CD4-positive, alpha-beta T cell treated with Interleukin-4 for 4 hours (primary cell): ENCODE measurements around the gene CYGB.

Source experiments
- DNase-seq: peaks from one replicate; pipeline ENCODE4 v3.0.0-alpha.2; 2020

CYGB gene

DNA sequence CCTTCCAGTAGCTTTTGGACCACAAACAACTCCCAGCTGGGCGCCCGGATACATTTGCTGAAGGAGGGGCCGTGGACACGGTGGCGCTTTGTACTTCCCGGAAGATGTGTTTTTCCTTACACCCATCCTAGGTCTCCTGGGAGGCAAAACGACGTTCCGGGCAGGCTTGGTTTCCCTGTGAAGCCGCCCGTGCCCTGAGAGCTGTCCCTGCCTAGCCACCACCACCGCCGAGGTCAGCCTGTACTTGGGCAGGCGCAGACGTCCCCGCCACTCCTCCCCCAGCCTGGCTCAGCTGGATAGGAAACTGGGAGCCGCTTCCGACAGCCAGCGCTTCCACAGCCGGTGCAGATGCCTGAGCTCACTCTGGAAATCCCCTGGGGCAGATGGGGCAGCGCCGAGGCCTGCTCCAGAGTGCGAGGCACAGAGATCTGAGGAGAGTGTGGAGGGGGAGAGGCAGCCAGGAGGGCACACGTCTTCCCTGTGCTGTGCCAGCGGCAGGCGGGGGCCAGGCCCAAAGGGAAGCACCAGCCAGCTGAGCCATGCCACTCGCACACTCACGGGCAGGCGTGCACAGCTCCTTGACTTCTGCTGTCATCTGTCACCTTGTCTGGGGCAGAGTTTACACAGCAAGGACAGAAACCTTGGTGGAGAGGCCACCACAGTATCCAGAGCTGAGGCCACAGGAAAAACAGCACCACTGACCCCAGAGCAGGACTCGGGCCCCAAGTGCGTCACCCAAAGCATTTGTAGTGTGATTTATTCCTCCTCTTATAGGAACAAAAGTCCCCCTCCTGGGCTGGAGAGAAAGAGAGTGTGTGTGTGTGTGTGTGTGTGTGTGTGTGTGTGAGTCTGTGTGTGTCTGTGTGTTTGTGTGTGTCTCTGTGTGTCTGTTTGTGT, 39.3 kb downstream of the CYGB start:
- no peak for DNase-seq

DNA sequence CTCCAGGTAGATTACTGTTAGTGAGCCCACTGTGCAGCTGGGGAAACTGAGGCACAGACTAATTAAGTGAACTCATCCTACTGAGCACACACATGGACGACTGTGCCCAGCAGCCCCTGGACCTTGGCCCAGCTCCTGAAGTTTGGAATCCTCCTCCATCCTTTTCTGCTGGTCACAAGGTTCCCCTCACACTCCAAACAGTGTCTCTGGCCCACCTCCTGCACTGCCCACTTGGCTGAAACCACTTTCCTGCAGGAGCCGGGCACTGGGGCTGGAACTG, 39.9 kb downstream of the CYGB start:
- no peak for DNase-seq

DNA sequence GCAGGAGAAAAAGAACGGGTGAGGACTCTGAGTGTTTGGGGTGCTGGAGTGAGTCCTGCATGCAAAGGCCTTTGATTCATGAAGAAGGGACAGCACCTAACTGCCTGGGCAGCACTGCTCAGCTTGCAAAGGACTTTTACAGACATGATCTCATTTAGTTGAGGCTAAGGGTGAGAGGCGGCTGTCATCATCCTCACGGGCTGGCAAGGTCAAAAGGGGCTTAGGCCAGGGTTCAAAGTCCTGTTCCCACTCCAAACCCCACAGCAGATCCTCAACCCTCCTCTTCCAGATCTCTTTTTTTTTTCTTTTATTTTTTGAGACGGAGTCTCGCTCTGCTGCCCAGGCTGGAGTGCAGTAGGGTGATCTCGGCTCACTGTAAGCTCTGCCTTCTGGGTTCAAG, 41.0 kb downstream of the CYGB start:
- DNase-seq, result no peak

DNA sequence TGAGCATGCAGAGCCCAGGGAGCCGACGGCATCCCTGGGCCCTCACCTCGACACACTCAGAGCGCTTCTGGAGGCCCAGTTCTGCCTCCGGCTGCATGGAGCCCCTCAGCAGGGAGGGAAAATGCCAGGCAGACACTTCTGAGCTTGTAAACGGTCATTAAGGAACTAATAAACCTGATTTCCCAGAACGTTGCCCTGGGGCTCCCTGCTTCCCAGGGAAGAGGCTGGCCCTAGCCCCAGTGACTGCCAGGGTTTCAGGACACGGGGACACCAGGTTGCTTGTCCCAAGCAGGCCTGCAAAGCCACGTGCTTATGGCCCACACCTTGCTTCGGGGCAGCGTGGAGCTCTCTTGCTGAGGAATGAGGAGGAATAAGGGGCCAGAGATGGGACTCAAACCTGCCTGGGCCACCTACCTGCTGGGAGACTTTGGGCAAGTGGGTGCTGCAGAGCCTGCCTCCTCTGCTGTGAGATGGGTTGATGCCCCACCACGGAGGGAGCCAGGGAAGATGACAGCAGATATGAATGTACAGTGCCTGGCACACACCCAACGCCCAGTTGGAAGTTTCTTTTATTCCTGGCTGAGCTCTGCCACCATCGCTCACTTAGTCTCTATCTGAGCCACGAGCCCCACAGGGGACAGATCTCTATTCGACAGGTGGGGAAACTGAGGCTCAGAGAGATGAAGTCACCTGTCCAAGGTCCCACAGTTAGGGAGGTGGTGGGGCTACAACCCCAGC, 41.7 kb downstream of the CYGB start:
- no peak for DNase-seq

DNA sequence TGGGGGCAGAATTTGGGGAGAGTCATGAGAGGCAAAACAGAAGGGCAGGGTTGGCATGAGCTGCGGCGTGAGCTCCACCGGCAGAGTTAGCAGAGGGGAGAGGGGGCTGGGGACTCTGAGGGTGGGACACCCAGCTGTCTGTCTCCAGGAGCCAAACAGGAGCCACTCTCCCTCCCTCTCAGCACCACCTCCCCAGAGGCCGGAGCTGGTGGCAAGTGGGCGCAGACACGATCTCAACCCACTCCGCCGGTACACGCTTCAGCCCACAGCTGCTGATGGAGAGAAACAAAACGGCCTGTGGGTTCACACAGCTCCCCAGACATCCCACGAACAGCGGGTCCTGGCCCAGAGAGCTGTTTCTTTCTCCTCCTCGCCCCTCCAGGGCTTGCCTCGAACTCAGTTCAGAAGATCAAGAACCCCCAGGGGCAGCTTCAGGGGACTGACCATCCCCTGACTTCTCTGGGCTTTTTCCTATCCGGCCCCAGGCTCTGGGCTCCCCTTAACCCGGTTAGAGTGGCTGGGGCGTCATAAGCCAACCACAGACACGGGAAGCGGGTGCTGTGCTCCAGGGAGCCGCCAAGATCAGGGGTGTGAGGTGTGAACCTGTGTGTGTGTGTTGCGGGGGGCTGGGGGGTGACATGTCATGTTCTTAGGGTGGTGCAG, 43.9 kb downstream of the CYGB start:
- peak; percentile 30 for DNase-seq

DNA sequence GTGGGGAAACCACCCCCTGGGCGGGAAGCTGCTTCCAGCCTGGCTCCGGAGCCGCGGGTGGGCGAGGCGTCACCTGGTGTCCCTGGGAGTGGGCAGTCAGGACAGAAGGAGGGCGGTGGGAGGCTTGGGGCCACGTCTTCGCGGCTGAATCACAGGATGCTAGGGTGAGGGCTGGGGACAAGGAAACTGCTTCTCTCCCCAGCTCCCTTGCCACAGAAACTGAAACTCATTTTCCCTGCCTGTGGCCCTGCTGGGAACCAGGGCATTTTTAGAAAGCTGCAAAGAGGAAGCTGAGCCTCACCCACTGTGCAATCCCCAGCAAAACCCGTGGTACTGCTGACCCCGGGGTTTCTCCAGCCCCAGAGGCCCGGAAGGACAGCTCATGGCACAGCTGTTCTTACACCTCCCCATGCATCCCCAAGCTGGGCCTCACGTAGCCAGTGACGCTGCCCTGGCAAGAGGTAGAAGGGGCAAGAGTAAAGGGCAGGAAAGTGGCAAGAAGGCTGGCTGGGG, 44.5 kb downstream of the CYGB start:
- DNase-seq, result peak; percentile 45

DNA sequence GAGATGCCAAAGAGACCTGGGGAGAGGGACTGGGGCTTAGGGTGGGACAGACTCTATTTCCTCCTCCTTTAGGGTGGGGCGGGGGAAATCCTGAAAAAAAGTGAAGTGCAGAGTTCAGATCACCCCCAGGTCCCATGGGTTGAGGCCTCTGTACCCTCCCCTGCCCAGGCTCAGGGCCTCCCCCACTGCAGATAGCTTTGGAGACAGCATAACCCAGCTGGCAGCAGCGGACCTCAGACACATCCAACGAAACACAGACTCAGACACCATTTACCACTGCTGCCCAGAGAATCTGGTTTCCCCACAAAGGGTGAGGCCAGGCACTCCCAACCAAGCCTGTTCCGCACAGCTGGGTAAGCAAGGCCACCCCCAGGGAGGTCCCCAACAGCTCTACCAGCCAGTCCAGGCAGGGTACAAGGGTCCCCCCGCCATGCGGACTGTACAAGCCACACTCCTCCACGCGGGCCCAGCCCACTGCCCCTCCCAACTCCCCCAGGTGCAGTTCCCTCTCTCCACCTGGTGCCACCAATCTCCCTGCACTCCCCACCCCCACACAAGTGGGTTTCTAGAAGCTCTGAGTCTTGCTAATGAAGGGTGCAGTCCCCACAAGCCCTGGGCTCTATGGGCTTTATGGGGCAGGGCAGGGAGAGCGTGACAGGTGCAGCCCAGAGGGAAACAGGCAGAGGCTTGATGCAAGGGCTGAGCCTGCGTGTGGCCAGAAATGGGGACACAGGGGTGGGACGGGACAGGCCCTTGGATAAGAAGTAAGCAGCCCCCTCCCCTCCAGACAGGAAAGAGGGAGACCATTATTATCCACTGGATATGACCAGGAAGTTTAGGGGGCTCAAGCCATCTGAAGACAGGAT, 45.2 kb downstream of the CYGB start:
- DNase-seq, result peak; percentile 11

DNA sequence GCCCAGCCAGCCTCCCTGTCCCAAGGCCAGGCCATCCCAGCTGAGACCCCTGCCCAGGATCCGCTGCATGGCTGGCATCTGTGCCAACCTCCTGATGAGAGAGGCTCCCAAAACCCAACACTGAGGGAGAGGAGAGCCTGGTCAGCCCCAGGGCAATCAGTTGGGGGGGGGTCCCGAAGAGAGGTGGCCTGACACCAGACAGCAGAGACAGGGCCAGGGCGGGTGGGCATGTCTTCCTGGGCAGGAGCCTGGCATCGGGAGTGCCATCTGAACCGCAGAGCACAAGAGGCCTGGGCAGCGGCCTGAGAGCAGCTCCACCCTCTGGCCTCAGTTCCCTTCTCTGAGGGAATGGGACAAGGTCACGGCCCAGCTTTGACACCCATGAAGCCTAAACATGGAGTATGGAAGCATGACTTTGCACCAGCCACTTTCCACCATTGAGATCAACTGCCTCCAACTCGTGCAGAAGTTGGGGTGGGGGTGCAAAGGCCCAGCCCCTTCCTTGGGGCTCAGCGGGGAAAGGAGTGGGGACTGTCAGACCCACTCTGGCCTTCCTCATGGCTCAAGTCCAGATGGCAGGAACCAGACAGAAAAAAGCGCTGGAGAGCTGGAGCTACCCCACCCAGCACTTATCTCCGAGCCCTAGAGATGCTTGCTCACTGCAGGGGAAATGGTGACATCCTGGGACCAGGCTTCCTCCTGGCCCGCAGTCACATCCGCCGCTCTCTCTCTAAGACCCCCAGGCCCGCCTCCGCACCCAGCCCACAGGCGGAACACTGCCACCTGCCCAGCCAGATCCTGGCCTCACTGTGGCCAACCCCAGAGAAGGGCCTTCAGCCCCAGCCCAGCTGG, 46.0 kb downstream of the CYGB start:
- DNase-seq, result no peak

DNA sequence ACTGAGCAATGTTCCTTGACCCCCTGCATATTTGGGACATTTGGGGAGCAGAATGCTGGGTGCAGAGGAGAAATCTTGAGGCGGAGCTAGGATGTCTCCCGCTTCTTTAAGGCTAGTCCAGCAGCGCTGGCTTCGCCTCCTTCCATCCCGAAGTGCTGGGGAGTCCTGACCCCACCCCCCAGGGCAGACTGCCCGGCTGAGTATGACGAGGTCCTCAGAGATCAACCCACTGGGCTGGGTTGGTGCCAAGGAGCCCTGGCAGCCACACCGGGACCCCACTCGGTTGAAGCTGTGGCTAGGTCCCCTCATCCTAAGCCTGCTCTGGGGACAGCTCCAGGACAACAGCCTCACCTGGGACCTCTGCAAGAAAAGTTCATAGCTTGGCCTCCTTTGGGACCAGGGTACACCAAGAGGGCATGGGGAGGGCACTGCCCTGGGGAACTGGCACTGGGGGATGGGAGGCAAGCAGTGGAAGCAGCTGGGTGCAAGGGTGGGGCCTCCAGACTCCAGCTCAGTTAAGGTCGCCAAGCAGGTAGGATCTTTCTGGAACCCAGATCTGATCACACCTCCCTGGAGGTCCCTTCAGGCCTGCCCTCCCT, 47.3 kb downstream of the CYGB start:
- no peak for DNase-seq

DNA sequence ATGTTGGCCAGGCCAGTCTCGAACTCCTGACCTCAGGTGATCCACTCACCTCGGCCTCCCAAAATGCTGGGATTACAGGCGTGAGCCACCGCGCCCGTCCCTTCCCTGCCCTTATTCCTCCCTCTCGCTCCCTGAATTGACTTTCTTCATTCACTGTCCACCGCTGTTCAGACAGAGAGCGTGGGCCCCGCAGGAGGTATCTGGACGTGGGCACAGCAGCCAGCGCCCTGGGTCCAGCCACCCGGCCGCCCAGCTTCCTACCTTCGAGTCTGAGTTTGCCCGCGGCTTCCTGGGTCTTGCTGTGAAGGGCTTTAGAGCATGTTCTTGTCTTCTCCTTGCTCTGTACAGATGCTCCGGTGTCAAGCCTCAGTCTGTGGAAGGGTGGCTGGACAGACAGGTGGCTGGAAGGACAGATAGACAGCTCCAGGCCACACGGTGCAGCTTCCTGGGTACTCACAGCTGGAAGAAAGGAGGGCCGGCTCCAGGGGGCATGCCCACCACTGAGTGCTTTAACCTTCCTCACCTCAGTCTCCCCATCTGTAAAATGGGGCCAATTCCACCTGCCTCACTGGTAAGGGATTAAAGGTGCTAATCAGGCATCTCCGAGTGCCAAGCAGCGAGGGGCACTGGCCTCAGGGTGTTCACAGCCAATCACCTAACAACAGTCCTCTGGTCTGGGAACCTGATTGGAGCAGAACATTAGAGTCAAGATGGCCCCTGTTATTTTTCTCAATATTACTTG, 49.9 kb downstream of the CYGB start:
- DNase-seq, result no peak

DNA sequence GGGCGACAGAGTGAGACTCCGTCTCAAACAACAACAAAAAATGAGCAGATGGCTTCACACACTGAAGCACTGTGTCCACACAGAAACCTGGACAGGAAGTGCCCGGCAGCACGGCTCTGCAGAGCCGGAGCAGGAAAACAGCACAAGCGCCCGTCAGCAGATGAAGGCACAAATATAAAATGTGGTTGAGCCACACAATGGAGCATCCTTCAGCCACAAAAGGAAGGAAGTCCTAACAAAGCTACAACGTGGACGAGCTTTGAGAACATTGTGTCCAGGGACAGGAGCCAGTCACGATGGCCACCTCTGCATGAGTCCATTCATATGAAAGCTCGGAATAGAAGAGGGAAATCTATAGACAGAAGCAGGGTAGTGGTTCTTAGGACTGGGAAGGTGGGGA, 51.9 kb downstream of the CYGB start:
- no peak for DNase-seq

DNA sequence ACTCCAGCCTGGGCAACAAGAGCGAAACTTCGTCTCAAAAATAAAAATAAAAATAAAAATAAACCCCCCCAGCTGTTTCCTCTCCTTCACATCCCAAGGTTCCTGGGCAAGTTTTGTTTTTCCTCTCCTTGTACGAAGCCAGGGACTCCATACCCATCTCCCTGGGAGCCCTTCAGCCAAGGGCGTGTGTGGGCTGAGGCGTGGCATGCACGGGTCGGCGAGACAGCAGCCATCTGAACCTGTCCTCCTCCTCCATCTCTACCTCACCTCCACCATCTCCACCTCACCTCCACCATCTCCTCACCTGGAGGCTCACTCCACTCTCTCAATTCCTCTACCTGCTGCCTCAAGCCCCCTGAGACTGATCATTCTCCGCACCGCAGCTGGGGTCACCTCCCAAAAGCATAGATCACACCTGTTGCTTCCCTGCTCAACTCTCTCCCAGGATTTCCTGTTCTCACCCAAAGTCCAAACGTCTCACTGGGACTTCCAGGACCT, 53.2 kb downstream of the CYGB start:
- DNase-seq, result no peak

DNA sequence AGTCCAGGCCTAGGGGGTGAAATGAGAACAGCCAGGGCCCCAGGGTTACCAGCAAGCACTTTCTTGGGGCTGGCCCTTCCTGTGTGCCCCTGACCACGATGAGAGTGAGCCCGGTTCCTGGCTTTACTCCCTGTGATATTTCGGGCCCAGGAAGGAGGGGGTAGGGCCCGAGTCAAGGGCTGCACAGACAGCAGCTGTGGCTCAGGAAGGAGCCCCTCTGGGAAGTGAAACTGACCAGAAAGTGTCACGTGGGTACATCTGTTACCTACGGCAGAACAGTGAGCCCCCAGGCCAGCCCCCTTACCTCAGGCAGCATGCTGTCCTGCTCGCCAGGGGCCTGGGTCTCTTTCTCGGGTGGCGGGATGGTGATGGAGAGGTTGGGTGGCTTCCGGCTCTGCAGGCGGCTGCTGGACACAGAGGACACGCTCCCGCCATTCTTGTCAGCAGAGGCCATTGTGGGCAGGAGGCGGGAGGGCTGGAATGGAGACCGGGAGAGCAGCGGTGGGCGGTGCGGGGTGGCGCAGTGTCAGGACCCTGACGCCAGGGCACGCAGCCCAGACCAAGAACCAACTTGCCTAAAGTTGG, 56.3 kb downstream of the CYGB start:
- no peak for DNase-seq

DNA sequence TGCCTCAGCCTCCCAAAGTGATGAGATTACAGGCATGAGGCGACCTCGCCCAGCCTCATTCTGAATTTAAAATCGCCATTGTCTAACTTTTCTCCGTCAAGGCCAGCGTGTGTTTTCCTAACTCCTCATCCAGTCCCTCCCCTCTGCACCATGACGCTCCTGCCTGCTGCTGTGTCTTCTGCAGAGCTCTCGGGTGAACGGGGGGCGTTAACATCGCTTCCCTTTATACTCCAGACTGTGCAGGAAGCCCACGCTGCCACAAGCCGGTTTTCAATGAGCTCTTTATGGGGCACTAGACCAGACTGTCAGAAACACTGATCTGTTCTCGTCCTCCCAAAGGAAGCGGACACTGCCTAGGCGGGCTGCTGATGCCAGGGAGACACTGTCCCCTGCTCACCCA, 56.9 kb downstream of the CYGB start:
- no peak for DNase-seq

DNA sequence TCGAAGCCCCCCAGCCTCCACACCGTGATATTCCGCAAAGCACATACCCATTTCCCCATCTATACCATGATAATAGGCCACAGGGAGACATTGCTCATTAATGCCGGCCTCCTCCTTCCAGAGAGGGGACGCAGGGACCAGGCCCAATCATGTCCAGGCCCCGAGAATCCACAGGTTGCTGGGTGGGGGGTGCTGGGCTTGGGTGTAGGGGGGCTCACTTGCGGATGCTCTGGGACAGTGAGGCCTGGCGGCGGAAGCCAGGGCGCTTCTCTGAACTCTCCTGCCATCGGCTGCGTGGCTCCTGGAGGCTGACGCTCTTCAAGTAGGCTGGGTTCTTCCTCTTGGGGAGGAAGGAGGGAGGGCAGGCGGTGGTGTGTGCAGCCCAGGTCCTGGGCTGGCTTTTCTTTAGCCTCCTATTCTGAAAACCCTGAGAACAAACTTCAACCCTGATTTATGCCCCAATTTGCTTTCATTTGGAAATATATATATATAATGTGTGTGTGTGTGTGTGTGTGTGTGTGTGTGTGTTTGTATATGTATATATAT, 57.9 kb downstream of the CYGB start:
- DNase-seq, result no peak

DNA sequence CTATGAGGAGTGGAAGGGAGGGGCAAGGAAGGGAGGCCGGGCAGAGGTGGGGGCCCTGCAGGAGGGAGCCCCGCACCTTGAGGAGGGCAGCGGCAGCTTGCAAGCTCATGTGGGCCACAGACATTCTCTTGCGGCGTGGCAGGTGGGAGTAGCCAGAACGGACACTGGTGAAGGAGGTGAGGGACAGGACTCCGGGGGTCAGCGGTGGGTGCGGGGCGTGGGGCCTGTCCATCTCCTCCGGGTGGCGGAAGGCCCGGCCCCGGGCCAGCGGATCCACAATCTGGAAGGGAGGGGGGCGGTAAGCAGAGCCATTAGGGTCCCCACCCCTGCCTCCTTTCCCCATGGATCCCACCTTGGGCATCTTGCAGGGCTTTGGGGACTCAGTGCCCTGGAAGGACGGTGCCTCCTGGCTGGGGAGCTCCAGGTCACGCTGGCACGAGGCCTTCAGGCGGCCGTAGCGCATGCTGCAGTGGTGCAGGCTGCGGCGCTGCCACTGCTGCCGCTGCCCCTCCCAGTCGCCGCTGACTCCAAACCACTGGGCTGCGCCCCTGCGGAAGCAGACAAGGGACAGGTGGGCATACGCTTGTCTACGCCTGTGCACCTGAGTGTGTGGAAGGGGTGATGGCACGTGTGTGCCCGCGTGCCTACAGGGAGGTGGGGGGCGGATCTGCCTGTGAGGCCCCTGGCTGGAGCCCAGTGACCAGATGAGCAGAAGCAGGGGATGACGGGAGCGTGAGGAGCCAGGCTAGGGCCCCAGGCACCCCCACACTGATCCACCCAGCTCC, 58.6 kb downstream of the CYGB start:
- no peak for DNase-seq

DNA sequence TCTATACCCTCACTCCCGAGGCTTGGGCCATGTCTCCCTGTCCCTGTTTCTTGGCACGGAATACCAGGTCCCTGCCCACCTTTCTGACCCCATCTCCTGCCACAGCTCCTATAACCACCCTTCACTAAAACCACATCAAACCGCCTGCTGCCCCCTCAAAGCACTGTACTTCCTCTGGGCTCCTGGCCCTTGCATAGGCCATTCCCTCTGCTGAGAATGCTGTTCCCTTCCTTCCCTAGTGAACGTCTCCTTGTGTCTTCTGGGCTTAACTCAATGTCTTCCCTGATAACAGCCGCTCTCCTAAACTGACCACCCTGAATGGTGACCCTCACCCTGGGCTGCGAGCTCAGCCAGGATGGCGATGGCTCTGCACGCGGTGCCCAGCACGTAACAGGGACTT, 59.4 kb downstream of the CYGB start:
- DNase-seq, result no peak

DNA sequence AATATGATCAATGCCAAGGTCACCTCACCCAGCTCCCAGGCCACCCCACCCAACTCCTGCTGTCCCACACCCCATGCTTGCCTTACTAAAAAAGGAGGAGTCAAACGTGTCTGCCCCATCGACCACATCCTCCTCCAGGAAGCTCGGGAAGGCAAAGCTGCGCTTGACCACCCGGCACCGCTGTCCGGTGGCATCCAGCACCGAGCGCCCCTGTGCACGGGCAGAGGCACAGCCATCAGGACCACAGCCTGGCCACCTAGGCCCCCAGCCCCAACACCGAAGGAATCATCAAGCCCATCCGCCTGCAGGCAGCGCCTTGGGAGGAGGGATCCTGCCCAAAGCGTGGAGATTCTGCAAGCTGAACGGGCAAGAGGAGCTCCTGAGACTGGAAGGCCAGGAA, 59.9 kb downstream of the CYGB start:
- DNase-seq, result no peak
